Measurements from ENCODE around the gene TMEM178B. TPM values are rescaled to one million over a fixed set of nuclear protein-coding genes. Genes with fewer than 3 reads are reported as not detected.

TMEM178B gene
- total RNA-seq, 1 experiment from 2014 or later = not detected

DNA sequence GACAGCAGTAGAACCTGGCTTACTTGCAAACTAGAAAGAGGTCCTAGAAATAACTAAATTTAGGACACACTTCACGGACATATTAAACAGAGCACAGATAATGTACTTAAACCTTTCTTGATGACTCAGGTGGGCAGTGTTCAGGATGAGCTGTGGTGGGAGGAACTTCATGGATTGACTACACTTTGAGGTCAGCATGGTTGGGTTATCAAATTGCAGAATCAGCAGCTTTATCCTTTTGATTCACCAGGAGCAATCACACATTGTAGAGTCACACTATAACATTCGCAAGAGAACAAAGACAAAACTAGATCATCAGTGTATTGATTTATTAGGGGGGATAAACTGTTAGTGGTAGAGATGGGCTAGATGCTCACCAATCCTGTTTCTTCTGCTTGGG lies 438.7 kb downstream of the TMEM178B start:
- TF ChIP-seq, protein P1, sequence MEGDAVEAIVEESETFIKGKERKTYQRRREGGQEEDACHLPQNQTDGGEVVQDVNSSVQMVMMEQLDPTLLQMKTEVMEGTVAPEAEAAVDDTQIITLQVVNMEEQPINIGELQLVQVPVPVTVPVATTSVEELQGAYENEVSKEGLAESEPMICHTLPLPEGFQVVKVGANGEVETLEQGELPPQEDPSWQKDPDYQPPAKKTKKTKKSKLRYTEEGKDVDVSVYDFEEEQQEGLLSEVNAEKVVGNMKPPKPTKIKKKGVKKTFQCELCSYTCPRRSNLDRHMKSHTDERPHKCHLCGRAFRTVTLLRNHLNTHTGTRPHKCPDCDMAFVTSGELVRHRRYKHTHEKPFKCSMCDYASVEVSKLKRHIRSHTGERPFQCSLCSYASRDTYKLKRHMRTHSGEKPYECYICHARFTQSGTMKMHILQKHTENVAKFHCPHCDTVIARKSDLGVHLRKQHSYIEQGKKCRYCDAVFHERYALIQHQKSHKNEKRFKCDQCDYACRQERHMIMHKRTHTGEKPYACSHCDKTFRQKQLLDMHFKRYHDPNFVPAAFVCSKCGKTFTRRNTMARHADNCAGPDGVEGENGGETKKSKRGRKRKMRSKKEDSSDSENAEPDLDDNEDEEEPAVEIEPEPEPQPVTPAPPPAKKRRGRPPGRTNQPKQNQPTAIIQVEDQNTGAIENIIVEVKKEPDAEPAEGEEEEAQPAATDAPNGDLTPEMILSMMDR (conservative IDR thresholded peaks at IDR 0.05) = no peak
- TF ChIP-seq EZH2 (IDR thresholded peaks at IDR 0.05; ENCODE audit: low read depth) = no peak
- H2AFZ ChIP-seq = no peak overlapping the region
- H4K20me1 ChIP-seq (ENCODE audit: insufficient read depth) = no peaks in the 10 kb centered on the region
- DNase-seq = no peak
- intact Hi-C loops (cut with micrococcal nuclease; ENCODE audit: unreplicated experiment) = no loop called here
- ChIA-PET POLR2A (ENCODE audit: unreplicated experiment) (no interaction called here), CTCF (no interaction called here)
- no peaks in the 10 kb centered on the region for H3K9me2 ChIP-seq (ENCODE audit: insufficient read depth)
- H3F3A ChIP-seq (ENCODE audit: insufficient read depth, low read depth) = no peaks in the 10 kb centered on the region
- no peaks in the 10 kb centered on the region for H3K36me3 ChIP-seq (ENCODE audit: low read depth)
- H3K27ac ChIP-seq = no peak overlapping the region
- H3K4me1 ChIP-seq (replicated peaks; ENCODE audit: insufficient read depth) = no peaks in the 10 kb centered on the region
- no TSS peak for BruUV-seq (replicated peaks)
- H3K4me3 ChIP-seq = no peak overlapping the region
- no peaks in the 10 kb centered on the region; the same call in 1 of the 2 replicates for H3K9me3 ChIP-seq (ENCODE audit: insufficient read depth, low read depth)
- H3K27me3 ChIP-seq (ENCODE audit: insufficient read depth, low read depth) = peaks cover 84% of the 10 kb centered on the region
- no peaks in the 10 kb centered on the region for H3K79me2 ChIP-seq (ENCODE audit: low read depth)
- H3K4me2 ChIP-seq = no peak overlapping the region

DNA sequence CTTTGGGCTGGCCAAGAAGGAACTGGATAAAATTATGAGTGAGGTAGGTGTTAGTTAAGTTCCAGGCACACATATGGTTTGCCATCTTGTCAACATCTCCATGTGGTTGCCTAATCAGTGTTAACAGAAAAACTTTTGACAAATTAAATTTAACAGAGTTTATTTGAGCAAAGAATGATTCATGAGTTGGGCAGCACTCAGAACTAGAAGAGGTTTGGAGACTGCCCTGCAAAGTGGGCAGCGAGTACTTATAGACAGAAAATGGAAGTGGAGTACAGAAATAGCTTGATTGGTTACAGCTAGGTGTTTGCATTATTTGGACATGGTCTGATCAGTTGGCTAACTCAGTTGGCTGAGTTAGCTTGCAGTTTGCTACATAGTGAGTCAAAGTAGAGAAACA lies 439.9 kb downstream of the TMEM178B start:
- BruUV-seq (replicated peaks) = no TSS peak
- POLR2A ChIA-PET (ENCODE audit: unreplicated experiment) = no interaction called here

DNA sequence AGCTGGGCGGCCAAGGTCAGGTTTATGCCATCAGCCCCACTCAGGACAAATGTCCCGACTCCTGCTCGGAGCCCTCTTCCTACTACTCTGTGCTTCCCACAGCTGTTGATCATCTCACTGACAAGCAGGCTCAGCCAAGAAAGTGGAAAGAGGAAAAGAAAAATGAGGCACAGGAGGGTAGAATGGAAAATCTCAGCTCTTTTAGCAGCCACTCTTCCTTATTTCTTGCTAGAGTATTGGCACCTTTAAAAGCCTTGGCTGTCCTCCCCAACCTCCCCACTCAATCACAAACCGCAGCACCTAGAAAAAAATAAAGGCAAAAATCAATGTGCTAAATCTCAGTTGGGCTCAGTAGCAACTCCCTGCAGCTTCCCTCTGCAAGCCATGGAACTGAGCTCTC lies 442.1 kb downstream of the TMEM178B start:
- no peak for DNase-seq
- H3K4me1 ChIP-seq (replicated peaks; ENCODE audit: insufficient read depth) = no peaks in the 10 kb centered on the region
- no peak overlapping the region for H3K4me3 ChIP-seq
- peaks cover 85% of the 10 kb centered on the region for H3K27me3 ChIP-seq (ENCODE audit: insufficient read depth, low read depth)
- H2AFZ ChIP-seq = no peak overlapping the region
- H3K4me2 ChIP-seq = no peak overlapping the region
- H3K9me3 ChIP-seq (ENCODE audit: insufficient read depth, low read depth) = no peaks in the 10 kb centered on the region; the same call in 1 of the 2 replicates
- H3F3A ChIP-seq (ENCODE audit: insufficient read depth, low read depth) = no peaks in the 10 kb centered on the region
- intact Hi-C loops (cut with micrococcal nuclease; ENCODE audit: unreplicated experiment) = no loop called here
- CTCF ChIA-PET = no interaction called here
- no peaks in the 10 kb centered on the region for H4K20me1 ChIP-seq (ENCODE audit: insufficient read depth)
- no peak overlapping the region for H3K27ac ChIP-seq
- no peaks in the 10 kb centered on the region for H3K9me2 ChIP-seq (ENCODE audit: insufficient read depth)
- BruUV-seq (replicated peaks) = no TSS peak
- POLR2A ChIA-PET (ENCODE audit: unreplicated experiment) = no interaction called here
- H3K36me3 ChIP-seq (ENCODE audit: low read depth) = no peaks in the 10 kb centered on the region
- TF ChIP-seq, protein P1 (conservative IDR thresholded peaks at IDR 0.05) = no peak
- TF ChIP-seq EZH2 (IDR thresholded peaks at IDR 0.05; ENCODE audit: low read depth) = no peak
- no peaks in the 10 kb centered on the region for H3K79me2 ChIP-seq (ENCODE audit: low read depth)

More for the DNA sequence above, 439.9 kb downstream of the TMEM178B start:
- CTCF ChIA-PET = no interaction called here
- no peak for TF ChIP-seq EZH2 (IDR thresholded peaks at IDR 0.05; ENCODE audit: low read depth)
- TF ChIP-seq, protein P1 (conservative IDR thresholded peaks at IDR 0.05) = no peak
- H2AFZ ChIP-seq = no peak overlapping the region
- no peaks in the 10 kb centered on the region for H3K4me1 ChIP-seq (replicated peaks; ENCODE audit: insufficient read depth)
- H3K9me3 ChIP-seq (ENCODE audit: insufficient read depth, low read depth) = no peaks in the 10 kb centered on the region; the same call in 1 of the 2 replicates
- no peak overlapping the region for H3K4me2 ChIP-seq
- no peaks in the 10 kb centered on the region for H4K20me1 ChIP-seq (ENCODE audit: insufficient read depth)
- no peak overlapping the region for H3K27ac ChIP-seq
- no peak overlapping the region for H3K4me3 ChIP-seq
- no peaks in the 10 kb centered on the region for H3K79me2 ChIP-seq (ENCODE audit: low read depth)
- H3K36me3 ChIP-seq (ENCODE audit: low read depth) = no peaks in the 10 kb centered on the region
- no peak for DNase-seq
- no peaks in the 10 kb centered on the region for H3F3A ChIP-seq (ENCODE audit: insufficient read depth, low read depth)
- peaks cover 83% of the 10 kb centered on the region for H3K27me3 ChIP-seq (ENCODE audit: insufficient read depth, low read depth)
- no peaks in the 10 kb centered on the region for H3K9me2 ChIP-seq (ENCODE audit: insufficient read depth)
- intact Hi-C loops (cut with micrococcal nuclease; ENCODE audit: unreplicated experiment) = no loop called here

Data from PC-9 (cell line).